Measurements from ENCODE around the gene COL17A1. TPM values are rescaled to one million over a fixed set of nuclear protein-coding genes. Genes with fewer than 3 reads are reported as not detected.
A peak's percentile ranks its signal among the peaks of the same experiment; 100 is the strongest.

Gene COL17A1
- total RNA-seq, 1 donor from 2014 or later: 10.1 TPM

GRCh38 chr10:104067525-104067924 lies 18.2 kb downstream of the COL17A1 start:
- peaks cover 3% of the 10 kb centered on the region for H3K9me3 Mint-ChIP-seq (ENCODE audit: unreplicated experiment)
- H3K36me3 Mint-ChIP-seq (ENCODE audit: low read depth, unreplicated experiment): no peaks in the 10 kb centered on the region
- Histone ChIP-seq H3K27ac (ENCODE audit: low read depth, low read length) (no peak overlapping the region), H3K4me3 (ENCODE audit: insufficient read depth, low read depth, low read length) (no peak overlapping the region), H3K27me3 (ENCODE audit: insufficient read depth, low read length) (peaks cover 11% of the 10 kb centered on the region), H3K9me3 (ENCODE audit: insufficient read depth, low read depth, low read length) (no peaks in the 10 kb centered on the region), H3K4me2 (ENCODE audit: low read length) (peak overlapping the region; percentile 35), H3K36me3 (ENCODE audit: insufficient read depth, low read length) (no peaks in the 10 kb centered on the region), H3K9ac (ENCODE audit: low read length) (no peak overlapping the region), H3K79me2 (ENCODE audit: insufficient read depth, low read length) (no peaks in the 10 kb centered on the region), H4K20me1 (ENCODE audit: insufficient read depth, low read length) (no peaks in the 10 kb centered on the region), H2AFZ (ENCODE audit: low read depth, low read length) (no peak overlapping the region), H3K4me1 (ENCODE audit: insufficient read depth, low read length) (no peaks in the 10 kb centered on the region)
- H3K27me3 Mint-ChIP-seq (ENCODE audit: low read depth, unreplicated experiment): peaks cover 17% of the 10 kb centered on the region
- H3K4me3 Mint-ChIP-seq (ENCODE audit: unreplicated experiment): no peak overlapping the region
- DNase-seq (ENCODE audit: low read depth): no peak
- no peak for TF ChIP-seq CTCF (IDR thresholded peaks at IDR 0.05; ENCODE audit: insufficient read depth, low read depth, low read length)
- no peak for TF ChIP-seq EZH2 (IDR thresholded peaks at IDR 0.05; ENCODE audit: insufficient read depth, low read length)
- peaks cover 7% of the 10 kb centered on the region for H3K4me1 Mint-ChIP-seq (ENCODE audit: low read depth, unreplicated experiment)
- FAIRE-seq: no peak
- peak overlapping the region; percentile 8 for H3K27ac Mint-ChIP-seq (ENCODE audit: unreplicated experiment)

GRCh38 chr10:104066945-104067344 lies 18.7 kb downstream of the COL17A1 start:
- H3K27me3 ChIP-seq (ENCODE audit: insufficient read depth, low read length): peaks cover 10% of the 10 kb centered on the region
- H3K4me1 ChIP-seq (ENCODE audit: insufficient read depth, low read length): no peaks in the 10 kb centered on the region
- no peak overlapping the region for H3K27ac Mint-ChIP-seq (ENCODE audit: unreplicated experiment)
- H3K4me3 ChIP-seq (ENCODE audit: insufficient read depth, low read depth, low read length): no peak overlapping the region
- no peaks in the 10 kb centered on the region for H4K20me1 ChIP-seq (ENCODE audit: insufficient read depth, low read length)
- H2AFZ ChIP-seq (ENCODE audit: low read depth, low read length): no peak overlapping the region
- peaks cover 3% of the 10 kb centered on the region for H3K9me3 Mint-ChIP-seq (ENCODE audit: unreplicated experiment)
- DNase-seq (ENCODE audit: low read depth) (no peak), FAIRE-seq (no peak)
- no peak overlapping the region for H3K4me2 ChIP-seq (ENCODE audit: low read length)
- no peak overlapping the region for H3K4me3 Mint-ChIP-seq (ENCODE audit: unreplicated experiment)
- no peaks in the 10 kb centered on the region for H3K79me2 ChIP-seq (ENCODE audit: insufficient read depth, low read length)
- peaks cover 7% of the 10 kb centered on the region for H3K4me1 Mint-ChIP-seq (ENCODE audit: low read depth, unreplicated experiment)
- no peak overlapping the region for H3K27ac ChIP-seq (ENCODE audit: low read depth, low read length)
- no peaks in the 10 kb centered on the region for H3K9me3 ChIP-seq (ENCODE audit: insufficient read depth, low read depth, low read length)
- no peaks in the 10 kb centered on the region for H3K36me3 ChIP-seq (ENCODE audit: insufficient read depth, low read length)
- TF ChIP-seq EZH2 (IDR thresholded peaks at IDR 0.05; ENCODE audit: insufficient read depth, low read length) (no peak), CTCF (IDR thresholded peaks at IDR 0.05; ENCODE audit: insufficient read depth, low read depth, low read length) (no peak)
- no peaks in the 10 kb centered on the region for H3K36me3 Mint-ChIP-seq (ENCODE audit: low read depth, unreplicated experiment)
- H3K27me3 Mint-ChIP-seq (ENCODE audit: low read depth, unreplicated experiment): peaks cover 17% of the 10 kb centered on the region
- H3K9ac ChIP-seq (ENCODE audit: low read length): no peak overlapping the region

GRCh38 chr10:104065748-104066147 lies 19.9 kb downstream of the COL17A1 start:
- no peak overlapping the region for H3K9ac ChIP-seq (ENCODE audit: low read length)
- peaks cover 10% of the 10 kb centered on the region for H3K27me3 ChIP-seq (ENCODE audit: insufficient read depth, low read length)
- H3K4me2 ChIP-seq (ENCODE audit: low read length): no peak overlapping the region
- H3K9me3 ChIP-seq (ENCODE audit: insufficient read depth, low read depth, low read length): no peaks in the 10 kb centered on the region
- peaks cover 7% of the 10 kb centered on the region for H3K4me1 Mint-ChIP-seq (ENCODE audit: low read depth, unreplicated experiment)
- H3K4me3 Mint-ChIP-seq (ENCODE audit: unreplicated experiment): no peak overlapping the region
- FAIRE-seq: no peak
- H3K27ac Mint-ChIP-seq (ENCODE audit: unreplicated experiment): no peak overlapping the region
- no peaks in the 10 kb centered on the region for H3K79me2 ChIP-seq (ENCODE audit: insufficient read depth, low read length)
- no peaks in the 10 kb centered on the region for H3K4me1 ChIP-seq (ENCODE audit: insufficient read depth, low read length)
- no peak for DNase-seq (ENCODE audit: low read depth)
- no peaks in the 10 kb centered on the region for H4K20me1 ChIP-seq (ENCODE audit: insufficient read depth, low read length)
- H2AFZ ChIP-seq (ENCODE audit: low read depth, low read length): no peak overlapping the region
- H3K27ac ChIP-seq (ENCODE audit: low read depth, low read length): no peak overlapping the region
- H3K36me3 Mint-ChIP-seq (ENCODE audit: low read depth, unreplicated experiment): no peaks in the 10 kb centered on the region
- no peak for TF ChIP-seq EZH2 (IDR thresholded peaks at IDR 0.05; ENCODE audit: insufficient read depth, low read length)
- TF ChIP-seq CTCF (IDR thresholded peaks at IDR 0.05; ENCODE audit: insufficient read depth, low read depth, low read length): no peak
- peaks cover 10% of the 10 kb centered on the region for H3K27me3 Mint-ChIP-seq (ENCODE audit: low read depth, unreplicated experiment)
- no peaks in the 10 kb centered on the region for H3K9me3 Mint-ChIP-seq (ENCODE audit: unreplicated experiment)
- no peaks in the 10 kb centered on the region for H3K36me3 ChIP-seq (ENCODE audit: insufficient read depth, low read length)
- no peak overlapping the region for H3K4me3 ChIP-seq (ENCODE audit: insufficient read depth, low read depth, low read length)
